Activated gamma-delta T cell treated with Interleukin-2 at 50 U/mL for 16 hours (primary cell): Measurements from ENCODE around the gene LRMDA.

ENCODE experiments used
- DNase-seq: peaks from one replicate; pipeline ENCODE4 v3.0.0-alpha.2; 2020

Gene LRMDA

DNA sequence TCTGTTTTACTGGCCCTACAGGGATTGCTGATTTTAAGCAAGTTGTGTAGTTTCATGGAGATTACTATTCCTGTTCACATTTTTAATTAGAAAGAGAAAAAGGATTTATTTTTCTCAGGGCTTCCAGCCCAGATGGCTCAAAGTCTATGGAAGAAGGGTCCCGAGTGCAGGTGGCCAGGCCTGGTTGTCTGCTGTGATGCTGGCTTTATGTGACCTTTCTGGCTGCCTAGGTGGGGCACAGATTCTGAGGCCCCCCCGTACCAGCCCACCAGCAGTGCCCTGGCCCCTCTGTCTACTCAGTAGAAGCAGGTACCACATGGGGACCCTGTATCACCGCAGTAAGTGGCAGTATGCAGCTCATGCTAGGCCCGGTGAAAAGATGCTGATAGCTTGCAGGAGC lies 426.5 kb downstream of the LRMDA start:
- no peak for DNase-seq

DNA sequence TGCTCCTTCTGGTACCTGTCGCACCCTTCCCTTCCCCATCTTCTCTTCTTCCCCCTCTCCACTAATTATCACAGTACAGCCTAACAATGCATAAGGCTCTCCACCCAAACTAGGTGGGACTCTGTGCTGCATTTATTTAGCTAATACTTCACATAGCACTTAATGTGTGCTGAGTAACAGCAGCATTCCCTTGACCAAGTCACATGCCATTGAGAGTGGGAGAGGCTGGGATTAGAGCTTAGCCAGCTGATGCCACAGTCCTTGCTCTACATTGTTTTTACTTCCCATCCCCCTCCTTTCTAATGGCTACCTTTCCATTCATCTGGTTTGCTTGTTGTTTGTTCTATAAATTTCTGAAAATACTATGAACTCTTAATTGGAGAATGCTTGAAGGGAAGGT lies 426.9 kb downstream of the LRMDA start:
- no peak for DNase-seq

DNA sequence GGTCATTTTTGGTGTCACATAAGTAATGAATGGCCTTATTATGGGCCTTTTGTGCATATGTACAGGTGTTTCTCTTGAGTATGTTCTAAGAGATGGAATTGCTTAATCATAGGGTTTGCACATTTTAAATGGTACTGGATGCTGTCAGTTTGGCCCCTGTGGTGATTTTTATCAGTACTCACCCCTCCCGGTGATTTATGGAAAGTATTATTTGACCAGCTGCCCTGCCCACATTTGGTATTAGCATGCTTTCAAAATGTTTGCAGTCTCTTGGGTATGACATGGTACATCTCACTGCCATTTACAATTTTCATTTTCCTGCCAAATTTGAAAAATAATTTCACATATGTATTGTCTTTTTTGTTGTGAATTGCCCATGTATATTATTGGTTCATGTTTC lies 427.7 kb downstream of the LRMDA start:
- no peak for DNase-seq

DNA sequence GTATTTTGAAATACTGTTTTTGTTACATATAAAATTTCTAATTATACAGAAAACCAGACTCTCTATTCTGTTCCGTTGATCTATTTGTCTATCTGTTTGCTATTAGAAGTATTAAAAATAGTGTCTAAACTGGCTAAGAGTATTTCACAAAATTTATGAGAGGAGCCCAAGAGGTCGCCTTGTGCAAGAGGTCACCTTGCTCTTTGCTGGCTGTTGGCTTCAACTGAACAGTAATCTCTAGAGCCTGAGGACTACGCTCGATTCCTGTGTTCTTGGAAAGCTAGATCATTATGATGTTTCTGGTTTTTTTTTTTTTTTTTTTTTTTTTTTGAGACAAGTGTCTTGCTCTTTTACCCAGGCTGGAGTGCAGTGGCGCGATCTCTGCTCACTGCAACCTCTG lies 428.6 kb downstream of the LRMDA start:
- no peak for DNase-seq

DNA sequence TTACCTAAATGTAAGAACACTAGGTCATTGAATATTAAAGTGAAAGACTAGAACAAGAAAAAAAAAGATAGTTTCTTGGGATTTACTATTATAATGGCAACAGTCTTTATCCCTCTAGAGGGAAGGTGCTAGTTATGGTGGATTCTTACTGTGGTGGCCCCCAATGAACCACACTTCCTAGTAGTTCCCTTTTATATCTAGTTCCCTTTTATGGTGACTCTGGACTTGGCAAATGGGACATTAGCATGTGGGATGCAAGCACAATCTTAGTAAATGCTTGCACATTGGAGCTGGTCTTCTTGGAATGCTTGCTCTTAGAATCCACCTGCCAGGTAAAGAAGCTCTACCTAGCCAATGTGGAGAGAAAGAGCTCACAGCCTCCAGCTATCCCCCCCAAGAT lies 430.2 kb downstream of the LRMDA start:
- no peak for DNase-seq

DNA sequence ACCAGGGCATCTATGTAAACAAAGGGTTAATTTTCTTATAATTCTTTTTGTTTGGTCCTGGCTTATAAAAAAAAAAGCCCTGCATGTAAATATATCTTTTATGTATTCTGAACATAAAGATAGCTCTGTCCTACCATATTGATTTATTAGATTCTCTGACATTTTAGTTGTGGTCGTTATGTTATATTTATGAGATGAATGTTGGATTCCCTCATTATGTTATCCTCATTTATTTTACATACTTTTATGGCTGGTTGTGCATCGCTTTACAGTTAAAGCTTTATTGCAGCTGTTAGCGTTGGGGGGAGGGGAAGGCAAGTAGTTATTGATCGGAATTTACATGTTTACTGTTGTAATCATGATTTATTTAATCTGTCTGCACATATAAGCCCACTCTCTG lies 431.5 kb downstream of the LRMDA start:
- no peak for DNase-seq

DNA sequence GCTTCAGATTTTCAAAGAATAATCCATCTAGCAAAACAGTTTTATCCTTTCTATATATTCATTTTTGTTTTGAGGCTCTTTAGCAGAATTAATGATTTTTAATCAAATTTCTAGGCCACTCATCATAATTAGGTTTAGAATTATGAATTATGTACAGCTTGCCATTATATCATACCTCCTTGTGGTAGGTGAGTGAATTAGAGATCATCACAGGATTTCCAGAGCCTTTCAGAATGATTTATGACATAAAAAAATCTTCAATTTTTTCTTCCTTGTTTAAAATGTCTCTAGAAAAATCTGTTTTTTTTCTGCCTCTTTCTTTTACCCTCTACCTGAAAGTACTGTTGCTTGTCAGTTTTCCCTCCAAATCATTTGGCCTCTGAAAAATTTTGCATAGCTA lies 433.3 kb downstream of the LRMDA start:
- DNase-seq = no peak

DNA sequence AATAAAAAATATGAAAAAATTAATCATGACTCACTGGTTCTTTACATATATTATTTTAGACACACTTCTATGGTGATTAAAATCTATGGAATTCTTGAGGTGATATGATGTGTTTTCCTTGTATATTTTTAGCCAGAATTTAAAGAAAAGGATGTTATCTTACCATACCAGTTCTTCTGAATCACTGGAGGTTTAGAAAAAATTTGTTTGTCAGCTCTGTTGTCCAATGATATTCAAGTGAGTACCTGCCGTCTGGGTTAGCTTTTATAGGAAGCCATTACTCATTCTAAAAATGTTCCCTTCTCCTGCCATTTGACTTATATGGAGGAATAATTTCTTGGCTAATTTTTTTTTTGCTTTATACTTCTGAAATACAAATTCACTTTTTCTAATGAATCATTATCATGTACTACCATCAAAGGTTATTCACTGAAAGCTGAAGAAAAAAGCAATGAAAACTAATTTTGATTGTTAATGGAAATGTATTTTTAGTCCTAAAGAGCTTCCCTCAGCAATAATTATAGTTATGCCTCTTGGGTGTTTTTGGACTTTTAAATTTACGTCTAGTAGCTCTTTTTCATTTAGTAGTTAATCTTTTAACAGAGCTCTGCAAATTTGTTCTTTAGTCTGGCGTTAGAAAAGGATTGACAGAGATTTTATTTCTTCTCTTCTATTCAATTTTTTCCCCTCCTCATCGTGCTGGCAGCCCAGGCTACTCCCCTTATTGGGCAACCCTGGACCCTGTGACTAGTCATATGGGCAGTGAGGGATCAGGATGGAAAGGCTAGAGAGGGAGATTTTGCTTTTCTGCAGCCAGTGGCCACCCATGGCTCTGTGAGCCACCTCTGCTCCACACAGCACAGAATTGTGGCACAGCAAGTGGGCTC lies 434.2 kb downstream of the LRMDA start:
- DNase-seq = no peak

DNA sequence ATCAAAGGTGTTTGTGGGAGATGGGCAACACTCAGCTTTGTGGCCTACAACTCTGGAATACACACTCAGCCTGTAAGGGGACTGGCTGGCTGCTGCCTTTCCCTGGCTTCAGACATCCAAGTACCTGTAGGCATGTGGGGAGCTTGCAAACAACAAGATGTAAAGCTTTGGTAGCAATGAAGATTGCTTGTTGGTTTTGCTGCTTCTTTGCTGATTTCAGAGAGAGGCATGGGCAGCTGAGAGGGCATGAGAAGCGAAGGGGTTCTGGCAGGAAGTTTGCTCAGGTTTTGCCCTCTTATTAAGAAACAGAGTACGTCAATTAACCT lies 434.8 kb downstream of the LRMDA start:
- DNase-seq = no peak

DNA sequence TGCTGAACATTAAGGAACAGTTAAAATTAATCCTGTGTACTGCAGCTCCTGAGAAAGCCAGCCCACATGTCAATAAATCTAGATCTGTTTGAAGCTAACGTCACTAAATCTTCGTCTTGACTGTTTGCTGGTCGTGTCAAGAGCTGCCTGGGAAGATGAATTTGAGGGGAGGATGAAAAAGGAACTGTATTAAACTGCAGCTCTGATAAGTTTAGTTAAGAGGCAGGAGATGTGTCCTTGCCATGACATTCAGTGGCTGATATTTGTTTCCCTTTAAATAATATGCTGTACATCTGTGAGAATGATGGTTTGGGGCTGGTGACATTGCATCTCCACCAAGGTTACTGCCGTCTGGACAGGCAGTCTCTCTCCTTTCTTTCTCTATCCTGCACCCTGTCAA lies 435.3 kb downstream of the LRMDA start:
- no peak for DNase-seq

DNA sequence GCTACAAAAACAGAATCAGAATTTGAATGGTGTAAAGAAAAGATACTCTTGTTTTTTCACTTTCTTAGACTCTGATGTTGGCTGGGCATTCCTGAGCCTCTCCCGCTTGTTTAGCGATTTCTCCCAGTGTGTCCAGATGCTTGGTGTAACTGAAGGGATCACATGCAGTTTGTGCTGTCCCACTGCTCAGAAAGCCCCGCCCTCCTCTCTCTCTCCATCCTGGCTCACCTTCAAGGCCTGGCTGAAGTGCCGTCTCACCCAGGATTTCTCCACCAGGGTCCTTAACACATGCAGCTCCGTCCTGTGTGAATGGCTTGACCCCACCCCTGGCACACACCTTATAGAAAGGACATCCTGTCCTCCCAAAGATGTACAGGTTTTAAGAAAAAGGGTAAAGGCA lies 437.1 kb downstream of the LRMDA start:
- no peak for DNase-seq

DNA sequence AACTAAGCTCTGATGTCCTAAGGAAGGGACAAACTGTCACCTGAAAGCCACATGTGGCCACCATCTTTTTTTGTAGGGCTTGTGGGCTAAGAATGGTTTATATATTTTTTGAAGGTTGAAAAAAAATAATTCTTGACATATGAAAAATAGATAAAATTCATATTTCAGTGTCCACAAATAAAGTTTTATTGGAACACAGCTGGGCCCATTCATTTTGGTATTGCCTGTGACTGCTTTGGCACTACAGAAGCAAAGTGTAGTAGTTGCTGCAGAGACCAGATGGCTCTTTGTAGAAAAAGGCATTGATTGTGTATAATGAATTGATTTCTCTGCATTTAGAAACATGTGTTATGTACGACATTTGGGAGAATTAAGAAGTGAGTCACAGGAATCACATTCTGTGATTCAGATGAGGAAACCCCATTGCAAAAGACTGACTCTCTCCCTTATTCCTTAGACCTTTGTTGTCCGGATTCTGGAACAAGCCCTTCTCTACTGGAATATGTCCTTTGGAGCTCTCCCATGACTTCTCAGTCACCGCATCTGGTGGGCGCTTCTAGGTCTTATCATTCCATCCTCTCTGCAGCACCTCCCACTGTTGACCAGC lies 438.7 kb downstream of the LRMDA start:
- no peak for DNase-seq

DNA sequence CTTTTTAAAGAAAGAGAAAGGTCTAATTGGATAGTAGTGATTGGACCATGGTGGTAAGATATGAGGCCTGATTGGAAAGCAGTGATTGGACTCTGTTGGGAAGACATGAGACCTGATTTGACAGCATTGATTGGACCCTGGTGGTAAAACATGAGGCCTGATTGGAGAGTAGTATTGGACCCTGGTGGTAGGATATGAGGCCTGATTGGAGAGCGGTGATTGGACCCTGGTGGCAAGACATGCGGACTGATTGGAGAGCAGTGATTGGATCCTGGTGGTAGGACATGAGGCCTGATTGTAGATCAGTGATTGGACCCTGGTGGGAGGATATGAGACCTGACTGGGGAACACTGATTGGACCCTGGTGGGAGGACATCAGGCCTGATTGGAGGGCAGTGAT lies 444.3 kb downstream of the LRMDA start:
- DNase-seq = no peak

DNA sequence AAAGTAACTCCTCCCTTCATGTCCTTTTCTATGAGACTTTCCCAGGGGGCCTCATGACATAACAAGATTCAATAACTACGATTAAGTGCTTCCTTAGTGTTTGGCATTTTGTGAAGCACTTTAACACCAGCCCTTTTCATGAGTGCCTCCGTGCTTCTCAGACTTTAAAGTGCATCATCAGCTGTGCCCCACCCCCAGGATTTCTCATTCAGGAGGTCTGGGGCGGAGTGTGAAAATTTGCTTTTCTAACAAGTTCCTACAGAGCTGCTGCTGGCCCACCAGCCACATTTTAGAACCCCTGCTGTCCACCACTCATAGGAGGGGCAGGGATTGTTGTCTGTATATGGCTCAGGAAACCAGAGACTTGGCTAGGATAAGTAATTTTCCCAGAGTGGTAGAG lies 445.3 kb downstream of the LRMDA start:
- DNase-seq = no peak

DNA sequence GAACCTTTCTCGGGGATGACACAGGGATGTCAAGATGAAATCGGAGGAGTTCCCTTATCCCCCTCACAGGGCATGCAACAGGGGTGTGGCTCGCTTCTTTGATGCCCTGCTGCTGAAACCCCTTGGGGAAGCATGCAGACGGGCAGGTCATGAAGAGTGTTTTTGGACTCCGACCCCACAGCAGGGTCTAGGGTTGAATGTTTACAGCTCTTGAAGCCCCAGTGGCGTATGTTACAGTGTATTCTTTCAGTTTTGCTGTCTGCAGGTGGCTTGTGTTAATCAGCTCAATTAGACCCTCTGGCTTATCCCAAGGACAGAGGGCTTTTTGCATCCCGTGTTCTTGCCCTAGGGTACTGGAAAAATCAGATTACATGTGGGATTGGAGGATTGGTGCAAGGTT lies 446.5 kb downstream of the LRMDA start:
- DNase-seq = no peak

DNA sequence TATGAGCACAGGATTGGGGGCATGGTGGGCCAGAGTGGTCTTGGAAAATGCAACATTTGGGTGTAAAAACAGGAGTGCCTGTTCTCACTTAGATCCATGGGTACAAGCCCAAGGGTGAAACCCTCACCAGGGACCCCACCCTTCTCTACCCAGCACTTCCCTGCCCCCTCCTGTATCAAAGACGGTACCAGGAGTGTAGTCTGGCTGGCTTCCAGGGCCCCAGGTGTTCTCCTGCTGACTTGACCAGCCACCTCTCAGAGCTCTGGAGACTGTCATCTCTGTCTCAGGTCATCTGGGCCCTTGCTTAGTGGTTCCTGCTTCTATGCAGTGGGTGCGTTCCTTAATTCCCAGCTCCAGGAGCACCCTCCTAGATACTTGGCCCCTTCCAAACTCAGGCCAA lies 447.2 kb downstream of the LRMDA start:
- DNase-seq = no peak

DNA sequence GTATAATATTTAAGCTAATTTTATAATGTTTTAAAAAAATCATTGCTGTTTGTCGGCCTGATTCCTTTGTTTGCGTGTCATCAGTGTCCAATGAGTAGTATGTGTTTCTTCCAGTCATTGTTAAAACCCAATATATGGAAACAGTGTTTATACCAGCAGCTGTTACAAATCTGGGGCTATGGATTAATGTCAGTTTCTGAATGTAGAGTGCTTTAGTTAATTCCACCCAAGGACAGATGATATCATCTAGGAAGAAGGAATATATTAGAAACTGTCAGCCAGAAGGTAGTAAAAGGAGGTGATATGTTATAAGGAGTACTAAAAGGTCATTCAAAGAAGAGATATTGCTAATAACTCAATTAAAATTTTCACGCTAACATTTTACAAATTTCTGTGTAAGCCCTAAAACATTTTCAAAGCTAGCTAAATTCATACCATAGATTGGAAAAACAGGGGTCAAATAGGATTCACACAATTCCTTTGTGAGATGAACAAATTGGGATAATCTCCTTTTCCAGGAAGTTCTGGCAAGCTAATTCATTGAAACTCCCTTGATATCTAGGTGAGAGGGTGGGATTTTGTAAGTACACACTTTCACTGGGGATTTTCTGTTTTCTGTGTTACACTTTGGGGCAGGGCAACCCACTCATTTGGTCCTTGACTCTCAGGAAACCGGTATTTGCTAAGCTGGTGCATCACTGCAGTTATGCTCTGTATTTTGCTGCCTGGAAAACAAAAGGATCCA lies 448.8 kb downstream of the LRMDA start:
- no peak for DNase-seq

DNA sequence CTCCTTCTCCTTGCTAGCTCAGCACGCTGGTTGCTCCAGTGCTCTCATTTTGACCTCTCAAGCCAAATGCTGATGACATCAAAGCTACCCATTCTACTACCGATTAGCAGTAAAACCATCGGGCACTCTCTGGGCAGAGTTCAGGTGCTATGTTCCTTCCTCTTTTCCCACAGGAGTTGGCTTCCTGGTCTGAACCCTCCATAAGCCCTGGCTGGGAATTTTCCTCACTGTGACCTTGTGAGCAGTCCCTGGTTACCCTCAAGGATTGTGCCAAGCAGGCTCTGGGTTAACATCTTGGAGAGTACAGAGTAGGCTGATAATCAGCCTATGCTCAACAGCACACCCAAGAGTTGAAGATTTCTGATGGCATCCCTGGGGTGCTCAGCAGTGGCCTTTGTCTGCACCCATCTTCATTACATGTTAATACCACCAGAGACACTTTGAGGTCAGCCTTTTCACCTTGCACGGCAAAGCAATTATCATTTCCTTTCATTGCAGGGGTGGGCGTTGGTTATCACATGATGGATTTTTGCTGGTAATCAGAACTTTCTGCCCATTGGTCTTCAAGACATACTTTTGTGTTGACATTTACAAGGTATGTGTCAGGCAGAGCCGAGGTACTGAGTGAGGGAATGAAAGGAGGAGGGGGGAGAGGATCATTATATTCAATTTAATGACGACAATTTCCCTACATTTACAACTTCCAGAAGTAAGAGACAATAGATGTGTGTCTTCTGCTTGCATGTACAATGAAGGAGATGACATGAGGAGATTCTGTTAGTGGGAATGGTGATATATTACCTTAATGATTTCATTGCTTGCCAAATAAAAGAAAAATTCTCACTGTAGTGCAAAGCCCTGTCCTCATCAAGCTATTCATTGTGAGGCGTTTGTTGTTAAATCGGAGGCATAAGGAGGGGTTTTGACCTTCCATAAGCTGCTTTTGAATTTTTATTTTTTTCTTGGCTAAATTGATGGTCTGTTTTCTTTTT lies 452.0 kb downstream of the LRMDA start:
- no peak for DNase-seq

DNA sequence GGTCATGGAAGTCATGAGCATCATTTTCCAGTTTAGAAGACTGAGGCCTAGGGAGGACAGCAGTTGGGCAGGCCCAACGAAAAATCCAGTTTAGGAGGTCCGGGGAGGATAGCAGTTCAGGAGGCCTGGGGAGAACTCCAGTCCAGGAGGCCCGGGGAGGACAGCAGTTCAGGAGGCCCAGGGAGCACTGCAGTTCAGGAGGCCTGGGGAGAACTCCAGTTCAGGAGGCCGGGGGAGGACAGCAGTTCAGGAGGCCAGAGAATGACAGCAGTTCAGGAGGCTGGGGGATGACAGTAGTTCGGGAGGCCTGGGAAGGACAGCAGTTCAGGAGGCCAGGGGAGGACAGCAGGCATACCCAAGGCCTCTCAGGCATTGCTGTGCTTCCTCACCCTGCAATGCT lies 453.4 kb downstream of the LRMDA start:
- DNase-seq = no peak

DNA sequence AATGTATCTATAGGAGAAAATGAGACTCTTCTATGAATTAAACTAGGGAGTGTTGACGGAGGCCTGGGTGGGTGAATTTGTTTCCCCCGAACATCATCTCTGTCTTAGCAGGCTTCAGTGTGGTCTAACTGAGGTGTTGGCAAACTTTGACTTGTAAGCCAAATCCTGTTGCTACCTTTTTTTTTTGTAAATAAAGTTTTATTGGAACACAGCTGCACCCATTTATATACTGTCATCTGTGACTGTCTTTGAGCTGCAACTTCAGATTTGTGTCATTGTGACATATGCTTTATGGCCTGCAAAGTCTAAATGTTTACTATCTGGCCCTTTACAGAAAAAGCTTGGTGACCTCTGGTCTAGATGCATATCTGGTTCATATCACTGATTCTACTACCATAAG lies 455.9 kb downstream of the LRMDA start:
- no peak for DNase-seq

DNA sequence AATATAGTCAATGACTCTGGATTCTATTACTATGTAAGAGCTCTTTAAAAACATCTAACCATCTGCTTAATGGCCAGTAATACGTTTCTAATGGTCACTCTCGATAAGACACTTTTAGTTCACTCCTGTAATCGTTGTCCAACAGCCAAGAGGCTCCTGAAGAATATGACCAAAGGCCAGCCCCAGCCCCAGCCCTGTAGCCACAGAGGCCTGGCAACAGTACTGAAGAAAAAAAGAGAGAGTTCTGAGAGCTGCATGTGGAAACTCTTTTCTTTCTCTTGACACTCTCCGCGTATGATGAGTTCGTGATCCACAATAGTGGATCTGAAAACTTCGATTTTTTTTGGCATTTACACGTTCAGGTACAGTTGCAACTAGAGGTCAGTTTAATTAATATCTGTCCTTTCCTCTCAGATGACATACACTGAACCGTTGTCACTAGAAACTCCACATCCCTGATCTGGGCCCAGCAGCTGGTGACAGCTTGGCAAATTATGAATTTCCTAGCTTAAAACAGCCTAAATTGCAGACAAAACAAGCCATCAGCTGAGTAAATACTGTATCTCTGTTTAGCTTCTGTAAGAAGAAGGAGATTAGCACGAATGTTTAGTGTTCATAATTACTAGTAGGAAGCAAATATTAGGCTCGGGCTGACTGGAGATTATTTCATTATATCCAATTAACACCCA lies 456.7 kb downstream of the LRMDA start:
- no peak for DNase-seq

DNA sequence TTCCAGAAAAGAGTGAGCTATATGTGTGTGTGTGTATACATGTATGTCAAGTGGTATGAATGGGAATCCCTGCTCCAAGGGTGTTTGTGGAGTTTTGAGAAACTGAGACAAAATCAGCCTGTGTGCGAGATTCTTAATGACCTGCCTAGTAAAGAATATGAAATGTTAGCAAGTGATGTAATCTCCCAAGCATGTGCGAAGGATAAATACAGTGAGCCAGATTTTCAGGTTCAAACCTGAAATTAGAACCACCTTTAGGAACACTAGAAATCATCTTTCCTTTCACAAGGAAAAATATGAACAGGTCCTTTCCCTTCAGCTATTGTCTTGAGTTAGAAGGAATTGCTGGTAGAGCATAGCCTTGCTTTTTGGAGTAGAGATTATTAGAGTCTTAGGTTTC lies 457.6 kb downstream of the LRMDA start:
- no peak for DNase-seq
